Measurements from ENCODE around the gene CACUL1. TPM values are rescaled to one million over a fixed set of nuclear protein-coding genes. Genes with fewer than 3 reads are reported as not detected.

The CACUL1 gene
- total RNA-seq, 1 donor from 2014 or later = 52.4 TPM

DNA sequence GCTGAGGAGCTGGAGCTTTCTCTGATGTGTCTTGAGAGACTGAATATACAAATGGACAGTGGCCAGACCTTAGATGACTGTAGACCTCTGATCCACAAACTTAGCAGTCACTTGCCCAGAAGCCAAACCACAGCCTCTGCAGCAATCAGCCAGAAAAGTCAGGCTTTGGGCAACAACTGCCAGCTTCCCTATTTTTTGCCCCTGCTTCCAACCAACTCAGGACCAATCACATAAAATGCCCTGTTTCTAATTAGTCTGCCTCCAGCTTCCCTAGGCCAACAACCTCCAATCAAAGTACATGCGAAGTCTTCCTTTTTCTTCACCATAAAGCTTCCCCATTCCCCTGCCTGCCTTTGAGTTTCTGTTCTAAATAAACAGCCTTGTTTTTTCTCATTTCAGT lies 37.8 kb upstream of the CACUL1 start:
- H3K36me3 Mint-ChIP-seq (ENCODE audit: low read depth, unreplicated experiment) = no peaks in the 10 kb centered on the region
- Histone ChIP-seq H3K79me2 (ENCODE audit: insufficient read depth, low read length) (no peaks in the 10 kb centered on the region), H4K20me1 (ENCODE audit: insufficient read depth, low read length) (no peaks in the 10 kb centered on the region), H3K9ac (ENCODE audit: low read length) (no peak overlapping the region), H3K9me3 (ENCODE audit: insufficient read depth, low read depth, low read length) (no peaks in the 10 kb centered on the region), H3K27me3 (ENCODE audit: insufficient read depth, low read length) (no peaks in the 10 kb centered on the region), H3K4me3 (ENCODE audit: insufficient read depth, low read depth, low read length) (no peak overlapping the region), H3K36me3 (ENCODE audit: insufficient read depth, low read length) (no peaks in the 10 kb centered on the region), H3K4me2 (ENCODE audit: low read length) (no peak overlapping the region), H3K4me1 (ENCODE audit: insufficient read depth, low read length) (no peaks in the 10 kb centered on the region), H3K27ac (ENCODE audit: low read depth, low read length) (no peak overlapping the region), H2AFZ (ENCODE audit: low read depth, low read length) (no peak overlapping the region)
- H3K4me1 Mint-ChIP-seq (ENCODE audit: low read depth, unreplicated experiment) = no peaks in the 10 kb centered on the region
- no peak overlapping the region for H3K27ac Mint-ChIP-seq (ENCODE audit: unreplicated experiment)
- FAIRE-seq = no peak
- H3K4me3 Mint-ChIP-seq (ENCODE audit: unreplicated experiment) = no peak overlapping the region
- no peak for TF ChIP-seq EZH2 (IDR thresholded peaks at IDR 0.05; ENCODE audit: insufficient read depth, low read length)
- TF ChIP-seq, protein P1, sequence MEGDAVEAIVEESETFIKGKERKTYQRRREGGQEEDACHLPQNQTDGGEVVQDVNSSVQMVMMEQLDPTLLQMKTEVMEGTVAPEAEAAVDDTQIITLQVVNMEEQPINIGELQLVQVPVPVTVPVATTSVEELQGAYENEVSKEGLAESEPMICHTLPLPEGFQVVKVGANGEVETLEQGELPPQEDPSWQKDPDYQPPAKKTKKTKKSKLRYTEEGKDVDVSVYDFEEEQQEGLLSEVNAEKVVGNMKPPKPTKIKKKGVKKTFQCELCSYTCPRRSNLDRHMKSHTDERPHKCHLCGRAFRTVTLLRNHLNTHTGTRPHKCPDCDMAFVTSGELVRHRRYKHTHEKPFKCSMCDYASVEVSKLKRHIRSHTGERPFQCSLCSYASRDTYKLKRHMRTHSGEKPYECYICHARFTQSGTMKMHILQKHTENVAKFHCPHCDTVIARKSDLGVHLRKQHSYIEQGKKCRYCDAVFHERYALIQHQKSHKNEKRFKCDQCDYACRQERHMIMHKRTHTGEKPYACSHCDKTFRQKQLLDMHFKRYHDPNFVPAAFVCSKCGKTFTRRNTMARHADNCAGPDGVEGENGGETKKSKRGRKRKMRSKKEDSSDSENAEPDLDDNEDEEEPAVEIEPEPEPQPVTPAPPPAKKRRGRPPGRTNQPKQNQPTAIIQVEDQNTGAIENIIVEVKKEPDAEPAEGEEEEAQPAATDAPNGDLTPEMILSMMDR (IDR thresholded peaks at IDR 0.05; ENCODE audit: insufficient read depth, low read depth, low read length) = no peak
- peaks cover 7% of the 10 kb centered on the region for H3K27me3 Mint-ChIP-seq (ENCODE audit: low read depth, unreplicated experiment)
- DNase-seq (ENCODE audit: low read depth) = peak; percentile 37
- H3K9me3 Mint-ChIP-seq (ENCODE audit: unreplicated experiment) = peaks cover 7% of the 10 kb centered on the region

GRCh38 chr10:118790058-118790457 lies 35.3 kb upstream of the CACUL1 start:
- peaks cover 12% of the 10 kb centered on the region for H3K27me3 Mint-ChIP-seq (ENCODE audit: low read depth, unreplicated experiment)
- no peaks in the 10 kb centered on the region for H3K4me1 Mint-ChIP-seq (ENCODE audit: low read depth, unreplicated experiment)
- no peak overlapping the region for H3K27ac Mint-ChIP-seq (ENCODE audit: unreplicated experiment)
- H3K36me3 Mint-ChIP-seq (ENCODE audit: low read depth, unreplicated experiment) = no peaks in the 10 kb centered on the region
- no peaks in the 10 kb centered on the region for H3K79me2 ChIP-seq (ENCODE audit: insufficient read depth, low read length)
- no peak overlapping the region for H3K4me3 ChIP-seq (ENCODE audit: insufficient read depth, low read depth, low read length)
- peaks cover 3% of the 10 kb centered on the region for H3K9me3 Mint-ChIP-seq (ENCODE audit: unreplicated experiment)
- no peak overlapping the region for H3K4me2 ChIP-seq (ENCODE audit: low read length)
- TF ChIP-seq EZH2 (IDR thresholded peaks at IDR 0.05; ENCODE audit: insufficient read depth, low read length) = no peak
- H3K4me1 ChIP-seq (ENCODE audit: insufficient read depth, low read length) = no peaks in the 10 kb centered on the region
- no peak overlapping the region for H2AFZ ChIP-seq (ENCODE audit: low read depth, low read length)
- H3K9ac ChIP-seq (ENCODE audit: low read length) = no peak overlapping the region
- H3K4me3 Mint-ChIP-seq (ENCODE audit: unreplicated experiment) = no peak overlapping the region
- no peaks in the 10 kb centered on the region for H3K9me3 ChIP-seq (ENCODE audit: insufficient read depth, low read depth, low read length)
- DNase-seq (ENCODE audit: low read depth) (no peak), FAIRE-seq (no peak)
- H3K27me3 ChIP-seq (ENCODE audit: insufficient read depth, low read length) = no peaks in the 10 kb centered on the region
- H3K36me3 ChIP-seq (ENCODE audit: insufficient read depth, low read length) = no peaks in the 10 kb centered on the region
- no peaks in the 10 kb centered on the region for H4K20me1 ChIP-seq (ENCODE audit: insufficient read depth, low read length)
- H3K27ac ChIP-seq (ENCODE audit: low read depth, low read length) = no peak overlapping the region

DNA sequence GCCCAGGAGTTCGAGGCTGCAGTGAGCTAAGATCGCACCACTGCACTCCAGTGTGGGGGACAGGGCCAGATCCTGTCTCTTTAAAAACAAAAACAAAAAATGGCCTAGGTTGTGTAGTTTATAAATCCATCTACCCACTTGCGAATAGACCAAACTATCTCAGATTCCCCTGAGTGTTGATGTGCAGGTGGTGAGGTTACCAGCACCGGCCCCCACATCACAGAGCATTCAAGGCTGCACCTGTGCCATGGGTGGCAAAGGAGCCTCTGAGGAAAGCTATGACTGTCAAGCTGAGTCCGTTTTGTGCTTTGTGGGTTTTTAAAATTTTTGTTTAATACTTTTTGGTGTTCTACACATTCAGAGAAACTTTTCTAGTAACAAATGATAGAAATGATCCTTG lies 30.8 kb upstream of the CACUL1 start:
- no peaks in the 10 kb centered on the region for H3K27me3 ChIP-seq (ENCODE audit: insufficient read depth, low read length)
- Mint-ChIP-seq H3K27ac (ENCODE audit: unreplicated experiment) (no peak overlapping the region), H3K9me3 (ENCODE audit: unreplicated experiment) (peaks cover 3% of the 10 kb centered on the region), H3K4me1 (ENCODE audit: low read depth, unreplicated experiment) (no peaks in the 10 kb centered on the region), H3K4me3 (ENCODE audit: unreplicated experiment) (no peak overlapping the region), H3K36me3 (ENCODE audit: low read depth, unreplicated experiment) (no peaks in the 10 kb centered on the region), H3K27me3 (ENCODE audit: low read depth, unreplicated experiment) (peaks cover 13% of the 10 kb centered on the region)
- no peak overlapping the region for H2AFZ ChIP-seq (ENCODE audit: low read depth, low read length)
- TF ChIP-seq, protein P1 (IDR thresholded peaks at IDR 0.05; ENCODE audit: insufficient read depth, low read depth, low read length) = no peak
- TF ChIP-seq EZH2 (IDR thresholded peaks at IDR 0.05; ENCODE audit: insufficient read depth, low read length) = no peak
- H3K4me2 ChIP-seq (ENCODE audit: low read length) = no peak overlapping the region
- no peaks in the 10 kb centered on the region for H3K9me3 ChIP-seq (ENCODE audit: insufficient read depth, low read depth, low read length)
- H3K27ac ChIP-seq (ENCODE audit: low read depth, low read length) = no peak overlapping the region
- DNase-seq (ENCODE audit: low read depth) = no peak
- H3K36me3 ChIP-seq (ENCODE audit: insufficient read depth, low read length) = no peaks in the 10 kb centered on the region
- no peaks in the 10 kb centered on the region for H4K20me1 ChIP-seq (ENCODE audit: insufficient read depth, low read length)
- no peak for FAIRE-seq
- no peaks in the 10 kb centered on the region for H3K4me1 ChIP-seq (ENCODE audit: insufficient read depth, low read length)
- no peak overlapping the region for H3K9ac ChIP-seq (ENCODE audit: low read length)
- no peaks in the 10 kb centered on the region for H3K79me2 ChIP-seq (ENCODE audit: insufficient read depth, low read length)
- no peak overlapping the region for H3K4me3 ChIP-seq (ENCODE audit: insufficient read depth, low read depth, low read length)

All from astrocyte (in vitro differentiated cells and primary cell).